ENCODE data around the gene HDX.
"Not testable (repeated sequence)": the region's sequence is repeated elsewhere in the genome, so short reads cannot be mapped to it uniquely, and the experiment has no call there.

Gene HDX

DNA sequence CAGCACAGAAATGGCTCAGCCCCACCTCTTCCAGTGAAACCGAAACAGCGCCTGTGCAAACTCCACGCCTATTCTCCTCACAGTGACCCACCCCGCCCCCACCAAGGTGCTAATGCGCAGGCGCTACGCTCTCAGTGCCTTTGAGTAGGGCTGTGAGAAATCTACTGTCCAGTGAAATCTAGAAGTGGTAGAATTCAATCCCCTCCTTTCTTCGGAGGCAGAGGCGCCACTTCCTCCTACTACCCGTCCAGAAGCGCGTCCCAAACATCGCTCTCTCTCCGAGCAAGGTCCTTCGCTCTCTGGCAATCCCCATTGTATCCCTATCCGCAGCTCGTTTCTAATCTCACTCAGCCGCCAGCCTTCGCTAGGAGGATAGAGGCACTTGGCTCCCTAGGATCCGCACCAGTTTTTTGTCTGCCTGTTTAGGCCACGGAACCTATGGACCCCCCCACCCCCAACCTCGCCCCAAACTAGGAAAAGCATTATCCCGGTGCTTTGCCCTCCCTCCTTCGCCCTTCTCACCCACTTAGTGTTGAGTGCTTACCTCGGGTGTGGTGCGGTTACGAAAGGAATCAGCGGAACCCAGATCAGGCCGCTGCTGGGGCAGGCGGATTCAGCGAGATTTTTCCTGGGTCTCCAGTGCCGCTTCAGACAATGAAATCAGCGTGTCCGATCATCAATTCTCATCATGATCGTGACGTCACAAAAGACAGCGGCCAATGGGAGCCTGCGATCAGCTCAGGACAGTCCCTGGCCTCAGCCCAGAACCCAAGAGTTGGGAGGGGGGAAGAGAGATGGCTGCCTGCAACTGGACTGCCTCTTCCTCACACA, at the start of gene HDX:
TSS of gene HDX (minus strand) at position 656 of the 831 bp plus-strand sequence. CDS start 27,056 bp downstream, outside the sequence.
- Histone ChIP-seq H3K4me3 (ENCODE audit: low read length) (peak within 1 kb of the TSS; percentile 78), H3K27me3 (ENCODE audit: insufficient read depth, low read length) (no peaks in the 10 kb centered on the region), H3K4me1 (ENCODE audit: insufficient read depth, low read length) (peaks cover 6% of the 10 kb centered on the region), H3K9me3 (ENCODE audit: low read length) (no peaks in the 10 kb centered on the region), H3K36me3 (ENCODE audit: insufficient read depth, low read length) (no peaks in the 10 kb centered on the region), H2AFZ (ENCODE audit: low read depth, low read length) (peak within 1 kb of the TSS; percentile 29)

DNA sequence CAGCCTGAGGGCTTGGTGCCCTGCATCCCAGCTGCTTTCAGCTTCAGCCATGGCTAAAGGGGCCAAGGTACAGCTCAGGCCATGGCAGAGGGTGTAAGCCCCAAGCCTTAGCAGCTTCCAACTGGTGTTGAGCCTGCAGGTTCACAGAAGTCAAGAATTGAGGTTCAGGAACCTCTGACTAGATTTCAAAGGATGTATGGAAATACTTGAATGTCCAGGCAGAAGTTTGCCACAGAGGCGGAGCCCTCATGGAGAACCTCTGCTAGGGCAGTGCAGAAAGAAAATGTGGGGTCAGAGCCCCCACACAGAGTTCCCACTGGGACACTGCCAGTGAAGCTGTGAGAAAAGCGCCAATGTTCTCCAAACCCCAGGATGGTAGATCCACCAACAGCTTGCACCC, 39.1 kb upstream of the HDX start:
- not testable (repeated sequence) for H3K27me3 ChIP-seq (ENCODE audit: insufficient read depth, low read length); H3K36me3 ChIP-seq (ENCODE audit: insufficient read depth, low read length); H3K9me3 ChIP-seq (ENCODE audit: low read length); H3K4me1 ChIP-seq (ENCODE audit: insufficient read depth, low read length); H3K4me3 ChIP-seq (ENCODE audit: low read length); H2AFZ ChIP-seq (ENCODE audit: low read depth, low read length)

DNA sequence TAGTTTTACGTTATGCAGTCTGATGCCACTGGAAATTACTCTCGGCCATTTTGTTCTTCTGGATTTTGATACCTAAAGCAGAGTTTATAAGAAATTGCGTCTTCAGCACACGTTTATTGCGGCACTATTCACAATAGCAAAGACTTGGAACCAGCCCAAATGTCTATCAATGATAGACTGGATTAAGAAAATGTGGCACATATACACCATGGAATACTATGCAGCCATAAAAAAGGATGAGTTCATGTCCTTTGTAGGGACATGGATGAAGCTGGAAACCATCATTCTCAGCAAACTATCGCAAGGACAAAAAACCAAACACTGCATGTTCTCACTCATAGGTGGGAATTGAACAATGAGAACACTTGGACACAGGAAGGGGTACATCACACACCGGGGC, 35.4 kb upstream of the HDX start:
- H3K9me3 ChIP-seq (ENCODE audit: low read length); H3K36me3 ChIP-seq (ENCODE audit: insufficient read depth, low read length); H3K4me3 ChIP-seq (ENCODE audit: low read length); H3K27me3 ChIP-seq (ENCODE audit: insufficient read depth, low read length); H2AFZ ChIP-seq (ENCODE audit: low read depth, low read length); H3K4me1 ChIP-seq (ENCODE audit: insufficient read depth, low read length): not testable (repeated sequence)

- Histone ChIP-seq H3K9me3 (ENCODE audit: low read length) (peaks cover 3% of the 10 kb centered on the region), H3K4me1 (ENCODE audit: insufficient read depth, low read length) (no peaks in the 10 kb centered on the region), H3K4me3 (ENCODE audit: low read length) (no peak overlapping the region), H2AFZ (ENCODE audit: low read depth, low read length) (no peak overlapping the region), H3K36me3 (ENCODE audit: insufficient read depth, low read length) (no peaks in the 10 kb centered on the region), H3K27me3 (ENCODE audit: insufficient read depth, low read length) (no peaks in the 10 kb centered on the region)
Measured at GRCh38 chrX:84488426-84488825, 13.8 kb downstream of the HDX start.

- no peaks in the 10 kb centered on the region for H3K36me3 ChIP-seq (ENCODE audit: insufficient read depth, low read length)
- H3K4me3 ChIP-seq (ENCODE audit: low read length), result no peak overlapping the region
- H3K9me3 ChIP-seq (ENCODE audit: low read length), result peaks cover 11% of the 10 kb centered on the region
- no peaks in the 10 kb centered on the region for H3K4me1 ChIP-seq (ENCODE audit: insufficient read depth, low read length)
- H2AFZ ChIP-seq (ENCODE audit: low read depth, low read length), result no peak overlapping the region
- H3K27me3 ChIP-seq (ENCODE audit: insufficient read depth, low read length), result no peaks in the 10 kb centered on the region
Measured at GRCh38 chrX:84487365-84488353, 14.6 kb downstream of the HDX start.

GRCh38 chrX:84479086-84479485, 23.2 kb downstream of the HDX start:
- H3K9me3 ChIP-seq (ENCODE audit: low read length), result peaks cover 12% of the 10 kb centered on the region
- H2AFZ ChIP-seq (ENCODE audit: low read depth, low read length), result no peak overlapping the region
- H3K36me3 ChIP-seq (ENCODE audit: insufficient read depth, low read length), result no peaks in the 10 kb centered on the region
- H3K4me1 ChIP-seq (ENCODE audit: insufficient read depth, low read length), result no peaks in the 10 kb centered on the region
- H3K4me3 ChIP-seq (ENCODE audit: low read length), result no peak overlapping the region
- H3K27me3 ChIP-seq (ENCODE audit: insufficient read depth, low read length), result no peaks in the 10 kb centered on the region

DNA sequence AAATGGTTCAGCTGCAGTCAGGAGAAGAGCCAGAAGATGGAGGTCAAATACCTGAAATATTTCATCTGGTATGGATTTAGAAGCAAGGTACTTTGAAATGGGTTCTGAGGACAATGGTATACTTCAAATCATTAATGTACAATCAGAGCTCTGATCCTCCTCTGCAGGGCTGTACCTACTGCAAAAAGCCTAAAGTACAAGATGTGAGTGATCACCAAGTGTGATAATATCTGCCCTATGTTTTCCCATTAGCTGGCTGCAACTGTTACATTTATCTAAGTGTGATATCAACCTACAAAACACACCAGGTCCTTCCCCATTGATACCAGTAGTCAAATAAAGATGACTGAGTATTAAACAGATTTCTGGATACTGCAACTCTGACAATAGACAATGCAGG, 25.1 kb downstream of the HDX start:
- Histone ChIP-seq H3K36me3 (ENCODE audit: insufficient read depth, low read length) (no peaks in the 10 kb centered on the region), H2AFZ (ENCODE audit: low read depth, low read length) (no peak overlapping the region), H3K4me3 (ENCODE audit: low read length) (no peak overlapping the region), H3K27me3 (ENCODE audit: insufficient read depth, low read length) (no peaks in the 10 kb centered on the region), H3K9me3 (ENCODE audit: low read length) (peaks cover under 1% of the 10 kb centered on the region), H3K4me1 (ENCODE audit: insufficient read depth, low read length) (no peaks in the 10 kb centered on the region)

GRCh38 chrX:84475596-84475995, 26.7 kb downstream of the HDX start:
- Histone ChIP-seq H3K9me3 (ENCODE audit: low read length) (no peaks in the 10 kb centered on the region), H3K36me3 (ENCODE audit: insufficient read depth, low read length) (no peaks in the 10 kb centered on the region), H3K4me3 (ENCODE audit: low read length) (no peak overlapping the region), H3K27me3 (ENCODE audit: insufficient read depth, low read length) (no peaks in the 10 kb centered on the region), H3K4me1 (ENCODE audit: insufficient read depth, low read length) (no peaks in the 10 kb centered on the region), H2AFZ (ENCODE audit: low read depth, low read length) (no peak overlapping the region)

GRCh38 chrX:84475101-84475500, 27.2 kb downstream of the HDX start:
- H3K36me3 ChIP-seq (ENCODE audit: insufficient read depth, low read length), result no peaks in the 10 kb centered on the region

GRCh38 chrX:84469226-84469625, 33.0 kb downstream of the HDX start:
- Histone ChIP-seq H3K4me3 (ENCODE audit: low read length) (no peak overlapping the region), H3K36me3 (ENCODE audit: insufficient read depth, low read length) (peaks cover 9% of the 10 kb centered on the region), H3K27me3 (ENCODE audit: insufficient read depth, low read length) (no peaks in the 10 kb centered on the region), H3K4me1 (ENCODE audit: insufficient read depth, low read length) (no peaks in the 10 kb centered on the region), H3K9me3 (ENCODE audit: low read length) (no peaks in the 10 kb centered on the region), H2AFZ (ENCODE audit: low read depth, low read length) (no peak overlapping the region)

More at GRCh38 chrX:84475101-84475500, 27.2 kb downstream of the HDX start:
- Histone ChIP-seq H3K27me3 (ENCODE audit: insufficient read depth, low read length) (no peaks in the 10 kb centered on the region), H3K4me3 (ENCODE audit: low read length) (no peak overlapping the region), H2AFZ (ENCODE audit: low read depth, low read length) (no peak overlapping the region), H3K4me1 (ENCODE audit: insufficient read depth, low read length) (no peaks in the 10 kb centered on the region), H3K9me3 (ENCODE audit: low read length) (no peaks in the 10 kb centered on the region)

- H2AFZ ChIP-seq (ENCODE audit: low read depth, low read length), result no peak overlapping the region
- H3K4me3 ChIP-seq (ENCODE audit: low read length), result no peak overlapping the region
- no peaks in the 10 kb centered on the region for H3K4me1 ChIP-seq (ENCODE audit: insufficient read depth, low read length)
- no peaks in the 10 kb centered on the region for H3K9me3 ChIP-seq (ENCODE audit: low read length)
- peaks cover 9% of the 10 kb centered on the region for H3K36me3 ChIP-seq (ENCODE audit: insufficient read depth, low read length)
- no peaks in the 10 kb centered on the region for H3K27me3 ChIP-seq (ENCODE audit: insufficient read depth, low read length)
Measured at GRCh38 chrX:84467898-84468297, 34.4 kb downstream of the HDX start.

DNA sequence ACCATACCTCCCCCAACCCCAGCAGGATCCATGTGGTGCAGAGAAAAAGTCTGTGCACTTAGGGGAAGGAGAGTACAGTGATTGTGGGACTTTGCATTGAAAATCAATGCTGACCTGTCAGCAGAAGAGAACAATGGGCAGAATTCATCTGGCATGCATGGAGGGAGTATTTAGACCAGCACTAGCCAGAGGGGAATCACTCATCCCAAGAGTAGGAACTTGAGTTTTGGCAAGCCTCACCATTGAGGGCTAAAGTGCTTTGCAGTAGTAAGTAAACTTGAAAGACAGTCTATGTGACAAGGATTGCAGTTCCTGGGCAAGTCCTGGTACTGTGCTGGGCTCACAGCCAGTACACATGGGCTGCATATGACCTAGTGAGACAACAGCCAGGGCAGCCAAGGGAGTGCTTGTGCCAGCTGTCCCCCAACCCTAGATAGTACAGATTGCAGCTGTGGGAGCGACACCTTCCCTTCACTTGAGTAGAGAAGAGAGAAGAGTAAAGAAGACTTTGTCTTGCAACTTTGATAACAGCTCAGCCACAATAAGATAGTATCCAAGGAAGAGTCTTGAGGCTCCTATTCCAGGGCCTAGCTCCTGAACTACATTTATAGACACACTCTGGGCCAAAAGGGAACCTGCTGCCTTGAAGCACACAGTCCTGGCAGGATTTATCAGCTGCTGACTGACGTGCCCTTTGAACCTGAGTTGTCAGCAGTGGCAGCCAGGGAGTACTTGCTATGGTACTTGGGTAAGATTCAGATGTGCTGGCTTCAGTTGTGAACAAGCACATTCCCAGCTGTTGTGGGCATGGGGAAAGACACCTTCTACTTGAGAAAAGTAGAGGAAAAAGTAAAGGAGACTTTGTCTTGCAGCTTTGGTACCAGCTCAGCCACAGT, 48.7 kb downstream of the HDX start:
- no peaks in the 10 kb centered on the region for H3K9me3 ChIP-seq (ENCODE audit: low read length)
- H3K36me3 ChIP-seq (ENCODE audit: insufficient read depth, low read length), result no peaks in the 10 kb centered on the region
- H3K4me1 ChIP-seq (ENCODE audit: insufficient read depth, low read length), result peaks cover 7% of the 10 kb centered on the region

More for the DNA sequence above, 48.7 kb downstream of the HDX start:
- Histone ChIP-seq H3K27me3 (ENCODE audit: insufficient read depth, low read length) (no peaks in the 10 kb centered on the region), H3K4me3 (ENCODE audit: low read length) (no peak overlapping the region), H2AFZ (ENCODE audit: low read depth, low read length) (no peak overlapping the region)
